ENCODE measurements around the gene CTDSP2. TPM values are rescaled to one million over a fixed set of nuclear protein-coding genes. Genes with fewer than 3 reads are reported as not detected.
A peak's percentile ranks its signal among the peaks of the same experiment; 100 is the strongest.
"Not testable (repeated sequence)": the region's sequence is repeated elsewhere in the genome, so short reads cannot be mapped to it uniquely, and the experiment has no call there.

Gene CTDSP2
- total RNA-seq, 4 donors from 2014 or later = 47.1 to 120 (median 71.7) TPM

DNA sequence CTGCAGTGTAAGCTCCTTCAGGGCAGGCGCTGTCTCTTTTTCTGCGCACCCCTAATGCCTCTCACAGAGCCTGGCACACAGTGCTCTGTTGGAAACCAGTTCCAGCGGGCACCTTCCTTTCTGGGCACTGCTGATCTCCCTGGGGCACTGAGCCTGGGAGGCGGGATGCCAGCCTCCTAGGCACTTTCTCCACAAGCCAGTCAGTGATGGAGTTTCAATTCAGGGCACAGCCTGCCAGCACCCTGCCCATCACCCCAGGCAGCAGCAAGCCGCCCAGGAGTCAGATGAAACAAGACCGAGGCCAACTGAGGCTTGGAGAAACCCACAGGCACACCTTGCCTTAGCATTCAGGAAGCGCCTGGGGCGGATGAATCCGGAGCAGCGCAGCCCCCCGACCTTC lies 5.7 kb upstream of the CTDSP2 start:
- no peak for TF ChIP-seq POLR2A (IDR thresholded peaks at IDR 0.05)
- TF ChIP-seq, protein P1, sequence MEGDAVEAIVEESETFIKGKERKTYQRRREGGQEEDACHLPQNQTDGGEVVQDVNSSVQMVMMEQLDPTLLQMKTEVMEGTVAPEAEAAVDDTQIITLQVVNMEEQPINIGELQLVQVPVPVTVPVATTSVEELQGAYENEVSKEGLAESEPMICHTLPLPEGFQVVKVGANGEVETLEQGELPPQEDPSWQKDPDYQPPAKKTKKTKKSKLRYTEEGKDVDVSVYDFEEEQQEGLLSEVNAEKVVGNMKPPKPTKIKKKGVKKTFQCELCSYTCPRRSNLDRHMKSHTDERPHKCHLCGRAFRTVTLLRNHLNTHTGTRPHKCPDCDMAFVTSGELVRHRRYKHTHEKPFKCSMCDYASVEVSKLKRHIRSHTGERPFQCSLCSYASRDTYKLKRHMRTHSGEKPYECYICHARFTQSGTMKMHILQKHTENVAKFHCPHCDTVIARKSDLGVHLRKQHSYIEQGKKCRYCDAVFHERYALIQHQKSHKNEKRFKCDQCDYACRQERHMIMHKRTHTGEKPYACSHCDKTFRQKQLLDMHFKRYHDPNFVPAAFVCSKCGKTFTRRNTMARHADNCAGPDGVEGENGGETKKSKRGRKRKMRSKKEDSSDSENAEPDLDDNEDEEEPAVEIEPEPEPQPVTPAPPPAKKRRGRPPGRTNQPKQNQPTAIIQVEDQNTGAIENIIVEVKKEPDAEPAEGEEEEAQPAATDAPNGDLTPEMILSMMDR (IDR thresholded peaks at IDR 0.05) = no peak
- Histone ChIP-seq H3K27ac (peak overlapping the region; percentile 62 to 89 (median 75)), H3K36me3 (no peaks in the 10 kb centered on the region), H3K27me3 (no peaks in the 10 kb centered on the region), H3K4me3 (peak overlapping the region; percentile 12 to 64 (median 38)), H3K4me1 (peaks cover 10 to 43% (median 26%) of the 10 kb centered on the region in 3 donors), H3K9me3 (no peaks in the 10 kb centered on the region)
- WGBS, 2 donors = 24 to 43% methylated on average over 5 to 7 of the region's 11 CpGs
- intact Hi-C loops (cut with DNase I) = no loop called here
- DNase-seq = no peak

DNA sequence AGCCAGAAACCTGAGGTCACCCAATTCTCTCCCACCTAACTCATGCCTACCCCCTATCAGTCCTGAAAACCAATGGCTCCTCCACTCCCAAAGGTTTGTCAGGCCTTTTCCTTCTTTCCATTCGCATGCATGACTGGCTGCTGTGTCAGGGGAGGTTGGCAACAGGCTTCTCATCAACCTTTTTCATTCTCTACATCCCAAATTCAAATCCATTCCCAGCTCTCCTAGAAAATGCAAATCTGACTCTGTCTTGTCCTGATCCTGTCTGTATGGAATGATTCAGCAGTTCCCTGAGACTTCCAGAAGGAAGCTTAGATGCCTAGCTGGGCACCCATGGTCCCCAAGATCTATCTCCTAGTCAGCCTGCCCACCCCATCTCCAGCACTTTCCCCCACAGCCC lies 5.0 kb upstream of the CTDSP2 start:
- no peak overlapping the region for H3K4me3 ChIP-seq
- peaks cover 10 to 45% (median 26%) of the 10 kb centered on the region in 3 donors for H3K4me1 ChIP-seq
- intact Hi-C loops (cut with DNase I) = no loop called here
- 73 to 100% methylated on average over 1 of the region's 1 CpG for WGBS, 2 donors
- no peaks in the 10 kb centered on the region for H3K9me3 ChIP-seq
- TF ChIP-seq POLR2A (IDR thresholded peaks at IDR 0.05) = no peak
- TF ChIP-seq, protein P1 (IDR thresholded peaks at IDR 0.05) = no peak
- DNase-seq = no peak
- peak overlapping the region; percentile 62 to 89 (median 75) for H3K27ac ChIP-seq
- H3K36me3 ChIP-seq = no peaks in the 10 kb centered on the region
- no peaks in the 10 kb centered on the region for H3K27me3 ChIP-seq

DNA sequence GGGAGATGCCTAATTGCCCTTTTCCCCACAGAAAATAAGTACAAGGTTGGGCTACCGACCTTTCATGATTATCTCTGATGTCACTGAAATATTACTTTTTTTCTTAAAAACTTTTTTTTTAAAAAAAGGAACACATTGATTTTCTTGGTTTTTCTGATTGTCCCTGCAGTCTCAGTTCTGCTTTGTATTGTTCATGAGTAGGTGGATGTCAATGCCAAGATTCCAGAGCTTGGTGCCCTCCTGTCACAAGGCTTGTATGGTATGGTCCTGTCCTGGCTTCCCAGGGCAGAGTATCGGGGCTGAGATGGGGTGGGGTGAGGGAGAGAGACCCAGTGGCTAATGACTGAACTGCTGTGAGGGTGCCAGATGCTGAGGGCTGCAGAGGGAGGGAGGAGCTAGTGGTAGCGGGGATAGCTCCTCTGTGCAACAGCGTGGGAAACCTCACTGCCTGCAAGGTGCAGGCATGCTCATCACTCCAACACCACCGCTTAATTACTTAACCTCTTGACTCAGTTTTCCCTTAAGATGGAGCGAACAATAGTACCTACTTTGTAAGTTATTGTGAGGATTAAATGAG lies 4.4 kb upstream of the CTDSP2 start:
- Histone ChIP-seq H3K27ac (peak overlapping the region in 2 of 4 donors; percentile 61 to 79), H3K36me3 (no peaks in the 10 kb centered on the region), H3K27me3 (no peaks in the 10 kb centered on the region), H3K4me3 (no peak overlapping the region), H3K9me3 (no peaks in the 10 kb centered on the region), H3K4me1 (peaks cover 10 to 45% (median 26%) of the 10 kb centered on the region in 3 donors)
- DNase-seq = no peak
- intact Hi-C loops (cut with DNase I) = no loop called here
- 57 to 74% methylated on average over 5 of the region's 6 CpGs for WGBS, 2 donors
- TF ChIP-seq POLR2A (IDR thresholded peaks at IDR 0.05) = no peak
- TF ChIP-seq, protein P1 (IDR thresholded peaks at IDR 0.05) = no peak

DNA sequence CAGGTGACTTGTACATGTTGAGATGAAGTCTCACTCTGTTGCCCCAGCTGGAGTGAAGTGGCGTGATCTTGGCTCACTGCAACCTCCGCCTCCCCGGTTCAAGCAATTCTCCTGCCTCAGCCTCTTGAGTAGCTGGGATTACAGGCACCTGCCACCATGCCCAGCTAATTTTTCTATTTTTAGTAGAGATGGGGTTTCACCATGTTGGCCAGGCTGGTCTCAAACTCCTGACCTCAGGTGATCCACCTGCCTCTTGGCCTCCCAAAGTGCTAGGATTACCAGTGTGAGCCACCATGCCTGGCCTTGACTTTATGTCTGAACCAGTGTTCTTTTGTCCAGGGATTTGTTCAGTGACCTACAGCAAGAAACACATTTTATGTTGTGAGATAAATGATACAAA lies 2.9 kb upstream of the CTDSP2 start:
- H3K27me3 ChIP-seq; intact Hi-C loops (cut with DNase I); DNase-seq; H3K9me3 ChIP-seq; H3K4me3 ChIP-seq; H3K36me3 ChIP-seq: not testable (repeated sequence)
- WGBS, 2 donors = 91 to 100% methylated on average over 2 to 3 of the region's 3 CpGs
- H3K27ac ChIP-seq = peak overlapping the region in 1 of 4 donors; percentile 14
- H3K4me1 ChIP-seq = peaks cover 13 to 54% (median 26%) of the 10 kb centered on the region in 3 donors

DNA sequence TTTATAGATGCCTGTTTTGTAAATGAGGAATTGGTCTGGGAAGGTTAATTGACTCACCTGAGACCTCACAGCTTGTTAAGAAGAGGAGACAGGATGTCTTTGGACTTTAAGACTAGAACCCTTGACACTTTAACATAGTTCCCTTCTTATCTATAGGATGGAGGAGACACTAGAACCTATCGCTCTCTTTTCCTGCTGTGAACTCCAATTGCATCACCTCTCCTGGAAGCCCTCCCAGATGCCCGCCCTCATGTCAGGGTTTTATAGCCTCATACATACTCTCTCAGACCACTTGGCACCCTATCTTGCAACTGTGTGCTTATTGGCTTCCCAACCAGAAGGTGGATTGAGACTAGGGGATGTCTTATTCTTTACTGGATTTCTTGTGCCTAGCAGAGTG lies 2.5 kb upstream of the CTDSP2 start:
- no peak overlapping the region for H3K27ac ChIP-seq
- TF ChIP-seq, protein P1 (IDR thresholded peaks at IDR 0.05) = no peak
- TF ChIP-seq POLR2A (IDR thresholded peaks at IDR 0.05) = no peak

More for the DNA sequence above, 2.5 kb upstream of the CTDSP2 start:
- Histone ChIP-seq H3K9me3 (no peaks in the 10 kb centered on the region), H3K4me3 (no peak overlapping the region), H3K36me3 (no peaks in the 10 kb centered on the region), H3K27me3 (no peaks in the 10 kb centered on the region), H3K4me1 (peaks cover 17 to 58% (median 31%) of the 10 kb centered on the region in 3 donors)
- WGBS, 2 donors = 74 to 86% methylated on average over 2 of the region's 2 CpGs
- DNase-seq = no peak
- intact Hi-C loops (cut with DNase I) = no loop called here
